Measurements from ENCODE around the gene ASB12. TPM values are rescaled to one million over a fixed set of nuclear protein-coding genes. Genes with fewer than 3 reads are reported as not detected.

Gene ASB12
- total and polyA plus RNA-seq, 7 donors: 0.17 to 1.2 (median 0.36) TPM; not detected in 4

- Histone ChIP-seq H3K27me3 (no peaks in the 10 kb centered on the region), H3K9me3 (no peaks in the 10 kb centered on the region), H3K27ac (no peak overlapping the region), H3K36me3 (peaks cover 0 to 23% (median 4%) of the 10 kb centered on the region in 4 donors), H3K4me1 (no peaks in the 10 kb centered on the region), H3K4me3 (no peak overlapping the region)
- WGBS, 2 donors: 97 to 100% methylated on average over 3 of the region's 3 CpGs
- DNase-seq: no peak
- intact Hi-C loops (cut with DNase I): no loop called here
- TF ChIP-seq EP300 (IDR thresholded peaks at IDR 0.05): no peak
- no peak for TF ChIP-seq POLR2A (IDR thresholded peaks at IDR 0.05)
- TF ChIP-seq, protein P1, sequence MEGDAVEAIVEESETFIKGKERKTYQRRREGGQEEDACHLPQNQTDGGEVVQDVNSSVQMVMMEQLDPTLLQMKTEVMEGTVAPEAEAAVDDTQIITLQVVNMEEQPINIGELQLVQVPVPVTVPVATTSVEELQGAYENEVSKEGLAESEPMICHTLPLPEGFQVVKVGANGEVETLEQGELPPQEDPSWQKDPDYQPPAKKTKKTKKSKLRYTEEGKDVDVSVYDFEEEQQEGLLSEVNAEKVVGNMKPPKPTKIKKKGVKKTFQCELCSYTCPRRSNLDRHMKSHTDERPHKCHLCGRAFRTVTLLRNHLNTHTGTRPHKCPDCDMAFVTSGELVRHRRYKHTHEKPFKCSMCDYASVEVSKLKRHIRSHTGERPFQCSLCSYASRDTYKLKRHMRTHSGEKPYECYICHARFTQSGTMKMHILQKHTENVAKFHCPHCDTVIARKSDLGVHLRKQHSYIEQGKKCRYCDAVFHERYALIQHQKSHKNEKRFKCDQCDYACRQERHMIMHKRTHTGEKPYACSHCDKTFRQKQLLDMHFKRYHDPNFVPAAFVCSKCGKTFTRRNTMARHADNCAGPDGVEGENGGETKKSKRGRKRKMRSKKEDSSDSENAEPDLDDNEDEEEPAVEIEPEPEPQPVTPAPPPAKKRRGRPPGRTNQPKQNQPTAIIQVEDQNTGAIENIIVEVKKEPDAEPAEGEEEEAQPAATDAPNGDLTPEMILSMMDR (IDR thresholded peaks at IDR 0.05): no peak
- no peak for TF ChIP-seq POLR2AphosphoS5 (IDR thresholded peaks at IDR 0.05)
Measured at GRCh38 chrX:64188901-64189300, 41.5 kb downstream of the ASB12 start.

DNA sequence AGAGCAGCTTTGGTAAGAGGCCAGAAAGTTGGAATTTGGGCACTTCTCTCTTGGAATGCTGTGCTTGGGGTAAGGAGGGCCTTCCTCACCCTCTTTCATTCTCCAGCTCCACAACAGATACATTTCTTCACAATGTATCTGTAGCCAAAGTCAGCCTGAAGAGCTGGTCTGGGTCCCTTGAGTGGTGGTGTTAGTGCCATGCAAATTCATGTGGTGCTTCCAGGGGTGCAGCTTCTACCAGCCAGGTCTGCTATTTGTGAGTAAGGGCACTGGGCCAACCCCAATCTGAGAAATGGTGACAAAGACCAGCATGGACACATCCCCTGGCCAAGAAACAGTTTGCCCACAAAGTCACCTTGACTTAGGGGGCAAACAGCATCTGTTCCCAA is 42.7 kb downstream of the ASB12 start:
- no peak overlapping the region for H3K27ac ChIP-seq
- DNase-seq: no peak
- H3K4me3 ChIP-seq: no peak overlapping the region
- no peak for TF ChIP-seq POLR2A (IDR thresholded peaks at IDR 0.05)
- no peaks in the 10 kb centered on the region for H3K27me3 ChIP-seq
- intact Hi-C loops (cut with DNase I): no loop called here
- H3K36me3 ChIP-seq: peaks cover 0 to 23% (median 4%) of the 10 kb centered on the region in 4 donors
- no peaks in the 10 kb centered on the region for H3K4me1 ChIP-seq
- H3K9me3 ChIP-seq: no peaks in the 10 kb centered on the region

DNA sequence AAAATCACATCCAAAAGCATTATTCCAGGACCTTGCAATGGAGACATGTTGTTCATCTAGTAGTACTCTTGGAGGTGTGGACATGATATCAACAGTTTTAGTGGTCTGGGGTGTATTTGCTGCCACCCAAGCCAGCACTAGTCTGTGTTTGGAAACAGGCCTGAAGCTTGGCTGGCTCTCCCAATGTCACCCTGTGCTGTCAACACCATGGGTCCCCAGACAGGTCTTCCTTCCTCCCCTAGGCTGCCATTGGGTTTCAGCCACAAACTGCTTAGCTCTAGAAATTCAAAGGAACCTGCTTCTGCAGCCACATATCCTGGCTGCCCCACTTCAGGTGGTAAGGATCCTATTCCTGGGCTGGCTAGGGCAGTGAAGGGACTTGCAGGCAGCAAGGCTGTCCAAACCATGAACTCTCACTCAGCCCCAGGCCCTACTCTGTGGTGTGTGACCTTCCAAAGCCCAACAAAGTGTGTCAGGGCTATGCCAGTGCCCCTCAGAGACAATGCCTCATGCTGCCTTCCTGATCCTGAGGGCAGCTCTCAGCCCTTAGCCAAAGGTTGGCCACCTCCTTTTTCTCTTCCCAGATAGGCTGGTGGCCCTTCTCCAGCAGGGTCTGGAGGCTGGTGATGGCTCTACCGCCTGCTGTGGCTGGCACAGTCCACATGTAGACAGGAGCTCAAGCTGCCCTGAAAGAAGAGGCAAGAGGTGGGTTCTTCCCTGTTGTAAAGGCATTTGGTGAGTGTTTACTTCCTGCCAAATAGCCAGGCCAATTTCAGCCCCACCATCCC is 43.2 kb downstream of the ASB12 start:
- intact Hi-C loops (cut with DNase I): no loop called here
- DNase-seq: no peak
- H3K36me3 ChIP-seq: peaks cover 0 to 17% (median under 1%) of the 10 kb centered on the region in 4 donors
- no peaks in the 10 kb centered on the region for H3K4me1 ChIP-seq
- 90 to 100% methylated on average over 1 of the region's 1 CpG for WGBS, 2 donors
- H3K27ac ChIP-seq: no peak overlapping the region
- TF ChIP-seq POLR2A (IDR thresholded peaks at IDR 0.05) (no peak), POLR2AphosphoS5 (IDR thresholded peaks at IDR 0.05) (no peak), EP300 (IDR thresholded peaks at IDR 0.05) (no peak)
- TF ChIP-seq, protein P1 (IDR thresholded peaks at IDR 0.05): no peak
- H3K27me3 ChIP-seq: no peaks in the 10 kb centered on the region
- H3K4me3 ChIP-seq: no peak overlapping the region
- H3K9me3 ChIP-seq: no peaks in the 10 kb centered on the region

DNA sequence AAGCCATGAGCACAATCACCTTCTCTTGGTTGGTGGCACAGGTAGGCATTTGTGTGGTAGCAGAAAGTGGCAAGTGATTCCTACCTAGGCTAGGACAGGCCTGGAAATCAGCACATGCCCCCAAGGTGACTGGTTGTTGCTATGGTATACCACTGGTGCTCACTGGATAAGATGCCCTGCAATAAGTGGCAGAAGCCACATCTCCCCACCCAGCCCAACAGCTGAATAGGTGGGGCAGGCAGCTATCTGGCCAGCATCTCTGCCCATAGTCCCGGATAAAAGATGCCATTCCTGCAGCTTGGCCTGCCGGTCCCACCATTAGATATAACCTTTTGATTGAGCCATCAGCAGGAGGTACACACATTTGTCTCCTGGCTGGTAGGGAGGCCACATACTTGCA is 46.0 kb downstream of the ASB12 start:
- H3K36me3 ChIP-seq: no peaks in the 10 kb centered on the region
- no peaks in the 10 kb centered on the region for H3K27me3 ChIP-seq
- DNase-seq: no peak
- WGBS, 2 donors: 87 to 92% methylated on average over 2 of the region's 2 CpGs
- intact Hi-C loops (cut with DNase I): no loop called here
- H3K9me3 ChIP-seq: no peaks in the 10 kb centered on the region
- TF ChIP-seq POLR2AphosphoS5 (IDR thresholded peaks at IDR 0.05) (no peak), EP300 (IDR thresholded peaks at IDR 0.05) (no peak), POLR2A (IDR thresholded peaks at IDR 0.05) (no peak)
- TF ChIP-seq, protein P1 (IDR thresholded peaks at IDR 0.05): no peak
- H3K27ac ChIP-seq: no peak overlapping the region
- H3K4me3 ChIP-seq: no peak overlapping the region
- no peaks in the 10 kb centered on the region for H3K4me1 ChIP-seq

GRCh38 chrX:64182208-64182607 is 48.2 kb downstream of the ASB12 start:
- intact Hi-C loops (cut with DNase I): no loop called here

More at GRCh38 chrX:64182208-64182607, 48.2 kb downstream of the ASB12 start:
- TF ChIP-seq EP300 (IDR thresholded peaks at IDR 0.05) (no peak), POLR2AphosphoS5 (IDR thresholded peaks at IDR 0.05) (no peak), POLR2A (IDR thresholded peaks at IDR 0.05) (no peak)
- TF ChIP-seq, protein P1 (IDR thresholded peaks at IDR 0.05): no peak
- Histone ChIP-seq H3K36me3 (no peaks in the 10 kb centered on the region), H3K4me1 (no peaks in the 10 kb centered on the region), H3K27me3 (no peaks in the 10 kb centered on the region), H3K4me3 (no peak overlapping the region), H3K9me3 (no peaks in the 10 kb centered on the region), H3K27ac (no peak overlapping the region)
- WGBS, 2 donors: 94 to 96% methylated on average over 2 of the region's 2 CpGs
- no peak for DNase-seq
